Activated B cell treated with CpG ODN at 0.5 μM for 24 hours (primary cell): ENCODE measurements around the gene NRAP. TPM values are rescaled to one million over a fixed set of nuclear protein-coding genes. Genes with fewer than 3 reads are reported as not detected.

ENCODE experiments used
- ATAC-seq: fragments of 200-7000 bp; cut with Tn5 transposase; one replicate; pipeline ENCODE4 v1.10.0; 2021; ENCODE audit warnings: low read depth, mild to moderate bottlenecking, moderate library complexity
- CTCF ChIA-PET: fragments of 350-600 bp; sonication (Branson Sonifier 250); formaldehyde crosslinking; loops from one replicate; lab custom pipeline; 2021; ENCODE audit warnings: antibody characterized with exemption; lab: Charles Lee
- POLR2A ChIA-PET: fragments of 350-600 bp; sonication (Branson Sonifier 250); formaldehyde crosslinking; loops from one replicate; lab custom pipeline; 2021; ENCODE audit warnings: antibody characterized with exemption; lab: Charles Lee
- DNase-seq: peaks from one replicate; pipeline ENCODE4 v3.0.0; 2022
- H3K27ac Mint-ChIP-seq: one replicate; pipeline ENCODE4 v1.8.0; 2020; ENCODE audit warnings: mixed read lengths
- H3K27me3 Mint-ChIP-seq: one replicate; pipeline ENCODE4 v1.8.0; 2021; ENCODE audit warnings: mixed read lengths
- H3K36me3 Mint-ChIP-seq: one replicate; pipeline ENCODE4 v1.8.0; 2021; ENCODE audit warnings: low read depth, mixed read lengths
- H3K4me1 Mint-ChIP-seq: one replicate; pipeline ENCODE4 v1.8.0; 2021; ENCODE audit warnings: mixed read lengths
- H3K4me3 Mint-ChIP-seq: one replicate; pipeline ENCODE4 v1.8.0; 2020; ENCODE audit warnings: mild to moderate bottlenecking, mixed read lengths
- H3K9me3 Mint-ChIP-seq: one replicate; pipeline ENCODE4 v1.8.0; 2020; ENCODE audit warnings: mixed read lengths
- intact Hi-C: fragments of 100-400 bp; cut with micrococcal nuclease; formaldehyde crosslinking; loops from one replicate; pipeline ENCODE4 v1.15.1; 2024
- total RNA-seq: library from RNA; stranded (reverse); gene quantifications from 2 replicates; pipeline ENCODE4 v1.2.3, GENCODE V29; 2022
- TF ChIP-seq, protein P1 (sequence below): fragments of 200-600 bp; IDR thresholded peaks from one replicate; pipeline ENCODE4 v1.8.0; 2022; ENCODE audit warnings: antibody characterized with exemption, mild to moderate bottlenecking

The NRAP gene
- total RNA-seq, 1 donor from 2014 or later = not detected

DNA sequence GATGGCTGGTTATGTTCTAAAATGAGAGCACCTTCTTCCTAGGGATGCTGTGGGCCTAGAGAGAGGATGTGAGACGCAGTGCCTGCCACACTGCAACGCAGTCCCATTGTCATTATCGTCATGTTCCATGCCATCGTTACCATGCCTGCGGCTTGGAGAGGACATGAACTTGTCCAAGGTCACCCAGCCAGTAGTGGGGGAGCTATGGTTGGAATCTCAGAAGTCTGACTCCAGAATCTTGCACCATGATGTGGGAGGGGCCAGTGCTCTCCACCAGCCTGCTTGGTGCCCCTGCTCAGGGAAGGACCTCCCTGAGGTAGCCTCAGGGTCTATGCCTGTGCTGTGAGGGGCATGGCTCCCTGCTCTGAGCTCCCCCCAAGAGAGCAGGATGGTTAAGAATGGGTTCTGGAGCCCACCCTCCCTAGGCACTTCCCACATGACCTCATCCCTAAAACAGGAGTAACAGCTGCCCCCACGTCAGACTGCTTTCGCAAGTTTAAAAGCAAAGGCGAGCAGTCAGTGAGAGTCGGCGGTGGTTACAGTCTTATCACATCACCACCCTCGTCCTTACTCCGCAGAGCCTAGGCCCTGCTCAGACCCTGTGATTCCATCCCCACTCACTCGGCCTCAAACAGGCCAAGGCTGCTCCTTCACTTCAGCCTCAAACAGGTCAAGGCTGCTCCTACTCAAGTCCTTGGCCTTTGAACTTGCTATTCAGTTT, 60.6 kb downstream of the NRAP start:
- ATAC-seq = no peak
- Mint-ChIP-seq H3K27ac (no peak overlapping the region), H3K9me3 (peaks cover 4% of the 10 kb centered on the region), H3K4me1 (no peaks in the 10 kb centered on the region), H3K36me3 (no peaks in the 10 kb centered on the region), H3K27me3 (peaks cover 4% of the 10 kb centered on the region), H3K4me3 (no peak overlapping the region)
- TF ChIP-seq, protein P1, sequence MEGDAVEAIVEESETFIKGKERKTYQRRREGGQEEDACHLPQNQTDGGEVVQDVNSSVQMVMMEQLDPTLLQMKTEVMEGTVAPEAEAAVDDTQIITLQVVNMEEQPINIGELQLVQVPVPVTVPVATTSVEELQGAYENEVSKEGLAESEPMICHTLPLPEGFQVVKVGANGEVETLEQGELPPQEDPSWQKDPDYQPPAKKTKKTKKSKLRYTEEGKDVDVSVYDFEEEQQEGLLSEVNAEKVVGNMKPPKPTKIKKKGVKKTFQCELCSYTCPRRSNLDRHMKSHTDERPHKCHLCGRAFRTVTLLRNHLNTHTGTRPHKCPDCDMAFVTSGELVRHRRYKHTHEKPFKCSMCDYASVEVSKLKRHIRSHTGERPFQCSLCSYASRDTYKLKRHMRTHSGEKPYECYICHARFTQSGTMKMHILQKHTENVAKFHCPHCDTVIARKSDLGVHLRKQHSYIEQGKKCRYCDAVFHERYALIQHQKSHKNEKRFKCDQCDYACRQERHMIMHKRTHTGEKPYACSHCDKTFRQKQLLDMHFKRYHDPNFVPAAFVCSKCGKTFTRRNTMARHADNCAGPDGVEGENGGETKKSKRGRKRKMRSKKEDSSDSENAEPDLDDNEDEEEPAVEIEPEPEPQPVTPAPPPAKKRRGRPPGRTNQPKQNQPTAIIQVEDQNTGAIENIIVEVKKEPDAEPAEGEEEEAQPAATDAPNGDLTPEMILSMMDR = no peak
- no peak for DNase-seq
- CTCF ChIA-PET = no interaction called here
- POLR2A ChIA-PET = no interaction called here
- intact Hi-C loops = no loop called here

DNA sequence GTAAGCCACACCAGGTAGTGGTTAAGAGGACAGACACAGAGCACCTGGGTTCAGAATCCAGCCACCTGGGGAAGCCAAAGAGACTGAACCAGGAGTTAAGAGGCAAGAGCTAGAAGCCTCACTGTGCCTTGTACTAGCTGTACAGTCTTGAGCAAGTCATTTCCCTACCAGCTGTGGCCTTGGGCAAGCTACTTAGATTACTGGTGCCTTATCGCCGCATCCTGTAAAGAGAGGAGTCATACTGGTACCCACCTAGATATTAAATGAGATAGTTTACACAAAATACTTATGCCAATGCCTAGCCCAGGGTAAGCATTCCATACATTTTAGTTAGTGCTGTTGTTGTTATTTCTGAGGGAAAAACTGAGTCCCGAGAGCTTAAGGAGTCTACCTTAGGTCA, 63.3 kb downstream of the NRAP start:
- intact Hi-C loops = no loop called here
- Mint-ChIP-seq H3K27ac (no peak overlapping the region), H3K9me3 (peaks cover 4% of the 10 kb centered on the region), H3K4me1 (no peaks in the 10 kb centered on the region), H3K4me3 (no peak overlapping the region), H3K36me3 (no peaks in the 10 kb centered on the region), H3K27me3 (peaks cover 7% of the 10 kb centered on the region)
- TF ChIP-seq, protein P1 = no peak
- ATAC-seq = no peak
- no peak for DNase-seq
- ChIA-PET CTCF (no interaction called here), POLR2A (interaction anchor here (0.6 kb wide), 1 partner anchor 9 kb away, joined by 5 read pairs; no protein-coding TSS in a partner anchor)

DNA sequence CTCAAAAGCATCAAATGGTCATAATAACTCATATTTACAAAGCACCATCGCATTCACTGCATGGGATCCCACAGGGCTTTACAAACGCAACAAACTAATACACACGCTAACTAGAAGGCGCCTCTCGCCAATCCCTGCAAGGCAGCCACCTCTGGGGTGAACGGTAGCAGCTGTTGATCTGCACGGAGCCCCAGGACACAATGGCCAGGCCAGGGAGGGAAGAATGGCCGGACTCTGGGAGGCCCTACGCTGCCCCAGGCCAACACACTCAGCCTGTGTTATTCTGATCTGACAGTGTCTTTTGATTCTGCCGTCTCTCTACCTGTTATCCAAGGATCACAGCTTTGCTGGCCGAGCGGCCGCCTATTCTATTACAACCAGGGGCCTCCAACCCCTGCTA, 69.2 kb downstream of the NRAP start:
- ChIA-PET CTCF (no interaction called here), POLR2A (no interaction called here)
- no peak overlapping the region for H3K27ac Mint-ChIP-seq
- no peaks in the 10 kb centered on the region for H3K4me1 Mint-ChIP-seq
- DNase-seq (no peak), ATAC-seq (no peak)
- TF ChIP-seq, protein P1 = no peak
- no peak overlapping the region for H3K4me3 Mint-ChIP-seq
- no peaks in the 10 kb centered on the region for H3K9me3 Mint-ChIP-seq
- H3K36me3 Mint-ChIP-seq = no peaks in the 10 kb centered on the region
- H3K27me3 Mint-ChIP-seq = peaks cover 5% of the 10 kb centered on the region
- intact Hi-C loops = no loop called here

DNA sequence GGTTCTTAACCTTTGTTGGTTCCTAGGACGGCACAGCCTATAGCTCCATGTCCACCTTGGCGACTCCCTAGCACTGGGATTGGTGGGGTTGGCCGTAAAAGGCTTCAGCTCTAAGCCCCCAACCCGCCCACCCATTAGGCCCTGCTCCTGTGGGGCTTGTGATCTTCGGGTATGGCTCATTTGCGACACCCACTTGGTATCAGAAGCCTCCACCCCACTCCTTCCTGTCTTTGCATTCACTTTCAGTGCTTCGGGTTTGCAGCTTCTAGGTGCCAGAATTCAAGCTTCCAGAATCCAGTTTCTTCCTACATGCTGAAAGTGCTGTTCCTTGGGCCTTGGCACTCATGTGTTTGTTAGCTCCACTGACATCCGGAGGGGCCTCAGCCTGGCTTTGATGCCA, 71.5 kb downstream of the NRAP start:
- no peak overlapping the region for H3K27ac Mint-ChIP-seq
- no peaks in the 10 kb centered on the region for H3K9me3 Mint-ChIP-seq
- ChIA-PET CTCF (no interaction called here), POLR2A (no interaction called here)
- intact Hi-C loops = no loop called here
- H3K36me3 Mint-ChIP-seq = no peaks in the 10 kb centered on the region
- no peak for ATAC-seq
- no peak for DNase-seq
- H3K4me1 Mint-ChIP-seq = no peaks in the 10 kb centered on the region
- TF ChIP-seq, protein P1 = no peak
- H3K4me3 Mint-ChIP-seq = no peak overlapping the region
- peaks cover 5% of the 10 kb centered on the region for H3K27me3 Mint-ChIP-seq

DNA sequence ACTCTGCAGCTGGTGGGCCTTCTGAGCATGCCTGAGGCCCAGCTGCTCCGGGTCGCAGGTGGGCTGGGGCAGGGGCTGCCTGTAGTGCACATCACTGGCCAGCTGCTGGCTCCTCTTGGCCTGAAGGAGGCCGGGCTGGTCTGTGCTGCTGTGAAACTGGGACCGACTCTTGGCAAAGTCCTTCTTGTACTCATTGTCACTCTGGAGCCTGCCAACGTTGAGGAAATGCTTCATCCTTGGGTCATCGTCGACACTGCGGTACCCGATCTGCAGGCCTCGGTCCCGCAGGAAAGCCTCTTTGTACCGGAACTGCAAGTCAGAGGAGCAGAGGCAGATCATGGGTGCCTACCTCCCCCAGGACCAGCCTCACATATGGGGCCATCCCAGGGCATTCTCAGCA, 73.3 kb downstream of the NRAP start:
- POLR2A ChIA-PET = no interaction called here
- peaks cover 2% of the 10 kb centered on the region for H3K27me3 Mint-ChIP-seq
- H3K4me3 Mint-ChIP-seq = no peak overlapping the region
- no peaks in the 10 kb centered on the region for H3K36me3 Mint-ChIP-seq
- TF ChIP-seq, protein P1 = no peak
- H3K9me3 Mint-ChIP-seq = no peaks in the 10 kb centered on the region
- CTCF ChIA-PET = no interaction called here
- H3K27ac Mint-ChIP-seq = no peak overlapping the region
- DNase-seq = no peak
- intact Hi-C loops = no loop called here
- no peaks in the 10 kb centered on the region for H3K4me1 Mint-ChIP-seq
- no peak for ATAC-seq
